Measurements from ENCODE around the gene MMD2. TPM values are rescaled to one million over a fixed set of nuclear protein-coding genes. Genes with fewer than 3 reads are reported as not detected.

The MMD2 gene
- total and polyA plus RNA-seq, 2 of the 8 experiments (the other 6 are each of a cell fraction or from before 2014, with no cell fraction given), result 0.14 TPM; not detected in 1

DNA sequence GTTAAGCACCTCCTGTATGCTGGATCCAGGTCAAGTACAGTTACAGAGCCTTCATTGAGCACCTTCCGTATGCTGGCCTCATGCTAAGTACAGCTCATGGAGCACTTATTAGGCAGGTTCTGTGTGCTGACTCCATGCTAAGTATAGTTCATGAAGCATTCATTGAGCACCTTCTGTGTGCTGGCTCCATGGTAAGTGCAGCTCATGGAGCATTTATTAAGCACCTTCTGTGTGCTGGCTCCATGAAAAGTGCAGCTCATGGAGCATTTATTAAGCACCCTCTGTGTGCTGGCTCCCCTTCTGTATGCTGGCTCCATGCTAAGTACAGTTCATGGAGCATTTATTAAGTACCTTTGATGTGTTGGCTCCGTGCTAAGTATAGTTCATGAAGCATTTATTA is 30.5 kb downstream of the MMD2 start:
- ChIA-PET POLR2A (ENCODE audit: partially characterized antibody) (no interaction called here), CTCF (ENCODE audit: partially characterized antibody) (interaction anchor here (1.1 kb wide), 1 partner anchor 9 kb away, joined by 3 read pairs; no protein-coding TSS in a partner anchor)
- H3K9me3 ChIP-seq (ENCODE audit: insufficient read depth in 2 of 2, low read depth in 1 of 2, low read length in 1 of 2), result peaks cover 4 to 6% of the 10 kb centered on the region in 2 experiments; a peak in 3 of 4 replicates
- H3K79me2 ChIP-seq (ENCODE audit: control insufficient read depth in 1 of 2, insufficient read depth in 2 of 2, low read length in 2 of 2), result no peaks in the 10 kb centered on the region
- H3K4me1 ChIP-seq (replicated peaks in 1 of 4; ENCODE audit: control insufficient read depth in 3 of 4, insufficient read depth in 4 of 4, low read length in 3 of 4), result peaks cover 0 to 6% (median 0%) of the 10 kb centered on the region in 4 experiments; a peak in 1 of 7 replicates
- no peaks in the 10 kb centered on the region for H3K27me3 ChIP-seq (replicated peaks in 1 of 4; ENCODE audit: control insufficient read depth in 3 of 4, extremely low read depth in 1 of 4, insufficient read depth in 3 of 4, low read length in 3 of 4)
- no peak overlapping the region for H2BK15ac ChIP-seq (ENCODE audit: low read length)
- no peak overlapping the region for H3K56ac ChIP-seq (replicated peaks; ENCODE audit: insufficient read length, low read depth, low read length)
- no peak overlapping the region for H4K8ac ChIP-seq (ENCODE audit: extremely low read depth, insufficient read depth, low read length)
- H3K4ac ChIP-seq (replicated peaks; ENCODE audit: insufficient read length, low read depth, low read length), result no peak overlapping the region
- no peaks in the 10 kb centered on the region for H4K20me1 ChIP-seq (replicated peaks in 1 of 2; ENCODE audit: control insufficient read depth in 1 of 2, insufficient read depth in 2 of 2, low read length in 2 of 2)
- DNase-seq (ENCODE audit: low read depth in 1 of 2, low spot score in 2 of 2), result no peak
- H3K9ac ChIP-seq (replicated peaks in 1 of 4; ENCODE audit: extremely low read depth in 1 of 4, low read depth in 3 of 4, low read length in 3 of 4), result no peak overlapping the region
- 86% methylated on average over 2 of the region's 2 CpGs; no CpG with 5 or more reads in 1 of the 2 experiments for WGBS, 2 experiments (ENCODE audit: extremely low coverage in 1 of 2, insufficient coverage in 1 of 2, insufficient read length in 1 of 2, insufficient replicate concordance in 2 of 2, low coverage in 1 of 2, low lambda C conversion rate in 2 of 2, missing lambda C conversion rate in 1 of 2)
- no peak overlapping the region for H4K91ac ChIP-seq (replicated peaks; ENCODE audit: insufficient read length, low read length)
- no peak for FAIRE-seq
- no peak overlapping the region for H2BK20ac ChIP-seq (ENCODE audit: low read length)
- no peak overlapping the region for H3K14ac ChIP-seq (ENCODE audit: insufficient read length)
- no peak overlapping the region for H2BK12ac ChIP-seq (ENCODE audit: low read depth, low read length)
- no peak overlapping the region for H2BK5ac ChIP-seq (ENCODE audit: low read depth, low read length)
- H4K5ac ChIP-seq (ENCODE audit: insufficient read length, low read depth, low read length), result no peak overlapping the region
- H3K23me2 ChIP-seq (ENCODE audit: low read depth, low read length), result no peaks in the 10 kb centered on the region
- H2BK120ac ChIP-seq (replicated peaks; ENCODE audit: low read depth, low read length), result no peak overlapping the region
- no peak overlapping the region for H3K23ac ChIP-seq (ENCODE audit: insufficient read length)
- H3K79me1 ChIP-seq (ENCODE audit: low read depth, low read length), result no peaks in the 10 kb centered on the region
- H3K4me2 ChIP-seq (ENCODE audit: insufficient read depth in 1 of 2, low read depth in 2 of 2, low read length in 2 of 2), result no peak overlapping the region
- H3K4me3 ChIP-seq (ENCODE audit: extremely low read depth in 1 of 4, insufficient read depth in 2 of 4, low read depth in 3 of 4, low read length in 4 of 4), result no peak overlapping the region
- no peak overlapping the region for H3K27ac ChIP-seq (ENCODE audit: low read depth, low read length)
- no peak overlapping the region for H3K18ac ChIP-seq (ENCODE audit: extremely low read depth, low read length)
- no peak overlapping the region for H2AK5ac ChIP-seq (ENCODE audit: low read depth, low read length)
- H2AFZ ChIP-seq (ENCODE audit: low read length), result no peak overlapping the region
- H3K36me3 ChIP-seq (ENCODE audit: control insufficient read depth in 2 of 4, insufficient read depth in 4 of 4, low read length in 3 of 4), result no peaks in the 10 kb centered on the region
- TF ChIP-seq CBX8 (IDR thresholded peaks at IDR 0.05; ENCODE audit: borderline replicate concordance, low read depth, low read length) (no peak), TEAD4 (IDR thresholded peaks at IDR 0.05; ENCODE audit: low read depth, low read length) (no peak)

All from H1 (cell line).